Measurements from ENCODE around the gene TEAD2. TPM values are rescaled to one million over a fixed set of nuclear protein-coding genes. Genes with fewer than 3 reads are reported as not detected.

TEAD2 gene
- total and polyA plus RNA-seq, 2 of the 13 experiments (the other 11 are each of a cell fraction or from before 2014, with no cell fraction given) = 10.8 to 12.5 TPM

DNA sequence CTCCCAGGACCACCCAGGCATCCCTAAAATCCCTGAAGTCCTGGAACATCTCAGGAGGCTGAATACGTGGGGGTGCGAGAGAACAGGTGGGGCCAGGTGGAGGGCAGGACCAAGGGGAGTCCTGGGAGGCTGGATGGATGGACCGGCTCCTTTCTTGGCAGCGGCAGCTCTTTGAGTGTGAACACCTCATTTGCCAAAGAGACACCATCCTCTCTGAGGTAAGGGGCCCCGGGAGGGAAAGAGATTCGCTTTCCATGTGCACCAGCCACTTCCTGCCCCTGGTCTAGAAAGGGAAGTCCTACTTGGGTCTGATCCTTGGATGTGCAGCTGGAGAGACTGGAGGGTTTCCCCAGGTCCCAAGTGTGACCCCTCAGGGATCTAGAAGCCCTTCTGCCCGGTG lies 44.9 kb upstream of the TEAD2 start:
- intact Hi-C loops (cut with micrococcal nuclease; ENCODE audit: unreplicated experiment) = no loop called here
- Histone ChIP-seq H3K4me3 (replicated peaks in 1 of 3; ENCODE audit: insufficient read depth in 1 of 3, low read depth in 2 of 3, low read length in 3 of 3) (no peak overlapping the region), H3K9me3 (ENCODE audit: low read length) (no peaks in the 10 kb centered on the region), H3K79me2 (ENCODE audit: insufficient read depth, low read length) (no peaks in the 10 kb centered on the region), H3K4me1 (ENCODE audit: insufficient read depth, low read length) (no peaks in the 10 kb centered on the region), H3K36me3 (replicated peaks in 1 of 2; ENCODE audit: control insufficient read depth in 1 of 2, insufficient read depth in 2 of 2, low read length in 2 of 2) (no peaks in the 10 kb centered on the region), H3K9ac (ENCODE audit: insufficient read depth, low read depth, low read length) (no peak overlapping the region), H3K27ac (ENCODE audit: extremely low read length, insufficient read depth, low read length) (no peak overlapping the region), H3K27me3 (ENCODE audit: control insufficient read depth in 1 of 2, insufficient read depth in 2 of 2, low read length in 2 of 2) (peaks cover 9 to 19% of the 10 kb centered on the region in 2 experiments; a peak in 4 of 5 replicates), H3K4me2 (ENCODE audit: low read depth, low read length) (no peak overlapping the region), H4K20me1 (ENCODE audit: insufficient read depth, low read length) (no peaks in the 10 kb centered on the region), H2AFZ (ENCODE audit: low read length) (no peak overlapping the region)
- 20% methylated on average over 5 of the region's 7 CpGs for WGBS (ENCODE audit: low lambda C conversion rate)
- CTCF ChIA-PET (ENCODE audit: low intra/inter-chr PET ratio, low total read pairs) = no interaction called here
- no peak for DNase-seq (ENCODE audit: low spot score)
- in situ Hi-C loops (cut with HindIII; ENCODE audit: extremely low pct_ligation_motif_present, low pct_unique_long_range_greater_than_20kb) = no loop called here
- ATAC-seq = no peak
- no TSS peak for BruUV-seq (replicated peaks)
- no peak for FAIRE-seq
- POLR2A ChIA-PET = no interaction called here
- no peak for TF ChIP-seq PAF1 (CRISPR knock-in tag; IDR thresholded peaks at IDR 0.05)
- TF ChIP-seq SATB2 (CRISPR knock-in tag; IDR thresholded peaks at IDR 0.05) = no peak
- TF ChIP-seq, protein P1, sequence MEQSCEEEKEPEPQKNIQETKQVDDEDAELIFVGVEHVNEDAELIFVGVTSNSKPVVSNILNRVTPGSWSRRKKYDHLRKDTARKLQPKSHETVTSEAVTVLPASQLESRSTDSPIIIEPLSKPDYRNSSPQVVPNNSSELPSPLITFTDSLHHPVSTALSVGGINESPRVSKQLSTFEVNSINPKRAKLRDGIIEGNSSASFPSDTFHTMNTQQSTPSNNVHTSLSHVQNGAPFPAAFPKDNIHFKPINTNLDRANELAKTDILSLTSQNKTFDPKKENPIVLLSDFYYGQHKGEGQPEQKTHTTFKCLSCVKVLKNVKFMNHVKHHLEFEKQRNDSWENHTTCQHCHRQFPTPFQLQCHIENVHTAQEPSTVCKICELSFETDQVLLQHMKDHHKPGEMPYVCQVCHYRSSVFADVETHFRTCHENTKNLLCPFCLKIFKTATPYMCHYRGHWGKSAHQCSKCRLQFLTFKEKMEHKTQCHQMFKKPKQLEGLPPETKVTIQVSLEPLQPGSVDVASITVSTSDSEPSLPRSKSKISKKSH (CRISPR knock-in tag; IDR thresholded peaks at IDR 0.05; ENCODE audit: borderline replicate concordance) = no peak
- TF ChIP-seq ZNF775 (CRISPR knock-in tag; IDR thresholded peaks at IDR 0.05; ENCODE audit: borderline replicate concordance) = no peak
- TF ChIP-seq KLF12 (CRISPR knock-in tag; IDR thresholded peaks at IDR 0.05; ENCODE audit: borderline replicate concordance) = no peak
- TF ChIP-seq SRSF9 (IDR thresholded peaks at IDR 0.05; ENCODE audit: borderline replicate concordance, insufficient read depth, low read depth, low read length, poor library complexity, severe bottlenecking) = no peak
- TF ChIP-seq ZBTB7A (CRISPR knock-in tag; IDR thresholded peaks at IDR 0.05) = no peak
- TF ChIP-seq FOXK1 (CRISPR knock-in tag; IDR thresholded peaks at IDR 0.05; ENCODE audit: borderline replicate concordance, low read depth) = no peak
- TF ChIP-seq ZHX2 (IDR thresholded peaks at IDR 0.05; ENCODE audit: low read depth) = no peak
- TF ChIP-seq ZHX2 (CRISPR knock-in tag; IDR thresholded peaks at IDR 0.05; ENCODE audit: borderline replicate concordance) = no peak
- TF ChIP-seq NFKBIZ (CRISPR knock-in tag; IDR thresholded peaks at IDR 0.05) = no peak
- TF ChIP-seq KDM2A (CRISPR knock-in tag; IDR thresholded peaks at IDR 0.05; ENCODE audit: borderline replicate concordance, low read depth) = no peak
- TF ChIP-seq LCORL (IDR thresholded peaks at IDR 0.05) = no peak
- TF ChIP-seq LCORL (CRISPR knock-in tag; IDR thresholded peaks at IDR 0.05) = no peak

Data from HepG2 (cell line).